ENCODE measurements around the gene CCIN.
A peak's percentile ranks its signal among the peaks of the same experiment; 100 is the strongest.
"Not testable (repeated sequence)": the region's sequence is repeated elsewhere in the genome, so short reads cannot be mapped to it uniquely, and the experiment has no call there.

The CCIN gene

GRCh38 chr9:36141288-36141687, 27.9 kb upstream of the CCIN start:
- DNase-seq (ENCODE audit: low spot score): peak; percentile 46

- no peak for DNase-seq (ENCODE audit: low spot score)
These were observed 27.4 kb upstream of the CCIN start for GRCh38 chr9:36141761-36142160.

DNA sequence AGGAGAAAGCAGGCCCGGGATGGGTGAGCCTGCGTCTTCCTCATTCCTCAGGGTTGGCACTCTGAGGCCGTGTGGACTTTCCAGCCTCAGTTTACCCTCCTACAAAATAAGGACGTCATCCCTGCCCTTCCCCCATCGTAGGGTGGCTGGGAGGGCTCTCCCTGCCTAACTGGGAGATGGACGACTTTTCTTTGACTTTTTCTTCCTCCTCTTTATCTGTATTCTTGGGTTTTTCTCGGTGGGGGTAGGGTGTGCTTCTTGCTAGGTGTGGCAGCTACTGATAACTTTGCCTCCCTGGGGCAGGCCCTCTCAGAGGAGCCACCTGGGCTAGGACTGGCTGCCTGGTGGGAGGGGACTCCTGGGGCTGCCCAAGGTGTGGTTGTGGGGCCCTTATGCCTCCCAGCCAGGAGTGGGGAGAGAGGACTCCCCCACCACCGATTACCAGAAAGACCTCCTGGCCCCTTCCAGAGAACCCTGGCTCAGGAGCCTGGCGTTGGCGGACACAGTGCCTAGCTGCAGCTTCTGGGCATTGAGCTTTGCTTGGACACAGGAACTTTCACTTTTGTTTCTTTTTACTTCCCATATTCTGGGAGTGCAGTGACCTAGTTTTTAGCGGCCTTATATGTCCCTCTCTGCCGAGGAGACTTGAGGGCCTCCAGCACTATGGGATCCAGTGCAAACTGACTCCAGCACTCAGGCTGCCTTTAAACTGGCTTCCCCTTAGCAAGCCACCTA, 26.5 kb upstream of the CCIN start:
- DNase-seq (ENCODE audit: low spot score): no peak

- no peak for DNase-seq (ENCODE audit: low spot score)
These were observed 25.9 kb upstream of the CCIN start for GRCh38 chr9:36143245-36143641.

- no peak for DNase-seq (ENCODE audit: low spot score)
These were observed 24.6 kb upstream of the CCIN start for GRCh38 chr9:36144309-36145232.

DNA sequence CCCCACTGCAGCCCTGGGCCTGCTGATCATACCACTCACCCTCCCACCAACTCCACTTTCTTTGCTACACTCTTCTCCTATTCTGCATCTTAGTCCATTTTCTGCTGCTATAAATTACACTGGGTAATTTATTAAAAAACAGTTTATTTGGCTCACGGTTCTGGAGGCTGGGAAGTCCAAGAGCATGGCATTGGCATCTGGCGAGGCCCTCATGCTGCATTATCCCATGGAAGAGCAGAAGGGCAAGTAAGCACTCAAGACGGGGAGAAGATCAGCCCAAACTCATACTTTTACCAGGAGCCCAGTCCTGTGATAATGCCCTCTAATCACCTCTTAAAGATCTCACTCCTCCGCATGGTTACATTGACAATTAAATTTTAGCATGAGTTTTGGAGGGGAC, 23.2 kb upstream of the CCIN start:
- no peak for DNase-seq (ENCODE audit: low spot score)

DNA sequence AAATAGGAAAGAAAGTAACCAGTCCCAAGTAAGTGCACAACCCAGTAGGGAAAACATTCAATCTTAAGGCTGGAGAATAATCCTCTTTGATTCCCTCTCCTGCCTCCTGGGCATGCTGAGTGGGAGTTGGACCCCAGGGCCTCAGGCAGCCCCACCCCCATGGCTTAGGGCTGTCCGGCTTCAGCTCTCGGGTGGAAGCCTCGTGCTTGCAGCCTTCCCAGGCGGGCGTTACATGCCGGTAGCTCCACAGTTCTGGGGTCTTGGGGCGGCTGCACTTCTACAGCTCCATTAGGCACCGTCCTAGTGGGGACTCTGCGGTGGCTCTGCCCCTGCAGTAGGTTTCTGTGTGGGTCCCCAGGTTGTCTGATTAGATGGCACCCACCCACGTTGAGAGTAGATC, 22.5 kb upstream of the CCIN start:
- no peak for DNase-seq (ENCODE audit: low spot score)

DNA sequence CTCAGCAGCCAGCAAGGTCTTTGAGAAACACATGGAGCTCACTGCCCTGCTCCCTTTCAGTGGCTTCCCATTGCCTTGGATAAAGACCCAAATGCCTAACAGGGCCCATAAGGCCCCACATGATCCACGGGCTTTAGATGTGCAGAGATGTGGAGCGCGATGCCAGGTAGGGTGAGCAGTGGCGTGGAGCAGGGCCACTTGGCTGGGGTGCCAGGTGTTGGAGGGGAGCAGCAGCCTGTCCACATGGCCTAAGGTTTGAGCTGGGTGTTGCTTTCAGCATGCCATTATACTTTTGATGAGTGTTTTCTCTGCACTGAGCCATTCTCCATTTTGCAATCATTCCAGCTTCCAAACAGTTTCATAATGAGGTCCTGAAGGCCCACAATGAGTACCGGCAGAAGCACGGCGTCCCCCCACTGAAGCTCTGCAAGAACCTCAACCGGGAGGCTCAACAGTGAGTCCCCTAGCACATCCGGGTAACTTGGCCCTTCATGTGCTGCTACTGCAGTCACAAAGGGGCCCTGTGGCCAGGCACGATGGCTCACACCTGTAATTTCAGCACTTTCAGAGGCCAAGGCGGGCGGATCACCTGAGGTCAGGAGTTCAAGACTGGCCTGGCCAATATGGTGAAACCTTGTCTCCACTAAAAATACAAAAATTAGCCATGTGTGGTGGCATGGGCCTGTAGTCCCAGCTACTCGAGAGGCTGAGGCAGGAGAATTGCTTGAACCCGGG, 21.6 kb upstream of the CCIN start:
- DNase-seq (ENCODE audit: low spot score): no peak

GRCh38 chr9:36148311-36149051, 20.7 kb upstream of the CCIN start:
- DNase-seq (ENCODE audit: low spot score): peak; percentile 98

DNA sequence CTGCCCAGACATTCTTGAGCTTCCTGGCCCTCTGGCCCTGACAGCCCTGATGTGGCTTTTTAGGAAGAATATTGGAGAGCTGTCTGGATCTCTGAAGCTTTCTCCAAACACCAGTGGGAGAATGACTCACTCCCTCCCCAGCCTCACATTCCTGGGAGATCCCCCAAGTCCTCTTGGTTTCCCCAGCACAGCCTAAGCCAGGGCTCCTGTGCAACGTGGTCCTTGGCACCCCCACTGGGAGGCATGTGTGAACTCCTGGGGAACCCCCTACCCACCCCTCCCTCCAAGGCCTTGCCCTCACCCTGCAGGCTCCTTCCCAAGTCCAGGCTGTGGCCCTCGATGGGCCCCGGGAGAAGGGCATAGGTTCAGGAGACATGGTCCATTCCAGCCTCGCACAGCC, 20.0 kb upstream of the CCIN start:
- DNase-seq (ENCODE audit: low spot score): peak; percentile 73

- DNase-seq (ENCODE audit: low spot score): no peak
These were observed 18.4 kb upstream of the CCIN start for GRCh38 chr9:36150574-36151315.

DNA sequence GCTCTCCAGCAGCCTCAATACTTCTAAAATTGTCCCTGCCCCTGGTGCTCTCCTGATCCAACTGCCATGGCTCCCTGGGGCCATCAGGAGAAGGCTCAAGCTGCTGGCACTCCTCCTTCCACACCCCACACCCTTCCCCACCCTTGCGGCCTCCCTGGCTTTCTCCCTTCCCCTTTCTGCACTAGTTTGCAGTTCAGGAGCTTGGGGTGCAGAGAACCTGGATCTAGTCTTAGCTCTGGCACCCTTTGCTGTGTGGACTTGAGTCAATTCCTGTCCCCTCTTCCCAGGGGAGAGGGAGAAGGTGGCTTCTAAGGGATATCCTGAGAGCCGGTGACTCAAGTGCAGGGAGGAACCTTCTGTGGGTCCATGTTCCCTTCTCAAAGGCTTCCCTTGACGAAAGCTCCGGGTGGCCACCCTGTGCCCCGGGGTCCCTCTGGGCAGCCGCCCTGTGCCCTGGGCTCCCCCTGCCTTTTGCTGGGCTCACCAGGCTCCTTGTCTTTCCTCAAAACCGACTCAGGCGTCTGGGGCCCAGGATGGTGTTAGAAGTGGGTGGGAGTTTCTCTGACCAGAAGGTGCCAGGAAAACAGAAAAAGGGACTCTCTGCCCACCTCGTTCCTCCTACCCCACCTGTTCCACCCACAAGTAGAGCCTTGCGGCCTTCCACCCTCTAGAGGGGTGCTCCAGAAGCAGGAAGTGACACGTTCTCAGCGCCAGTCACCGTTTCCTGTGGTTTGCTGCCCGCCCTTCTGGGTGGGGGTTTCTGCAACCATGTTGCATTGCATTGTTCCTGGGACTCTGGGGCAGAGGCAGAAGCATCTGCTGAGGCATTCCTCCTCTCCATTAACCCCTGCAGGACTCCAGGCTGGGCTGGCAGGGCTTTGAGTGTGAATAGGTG, 17.6 kb upstream of the CCIN start:
- DNase-seq (ENCODE audit: low spot score): peak; percentile 6

- DNase-seq (ENCODE audit: low spot score): no peak
These were observed 16.3 kb upstream of the CCIN start for GRCh38 chr9:36152741-36153438.

DNA sequence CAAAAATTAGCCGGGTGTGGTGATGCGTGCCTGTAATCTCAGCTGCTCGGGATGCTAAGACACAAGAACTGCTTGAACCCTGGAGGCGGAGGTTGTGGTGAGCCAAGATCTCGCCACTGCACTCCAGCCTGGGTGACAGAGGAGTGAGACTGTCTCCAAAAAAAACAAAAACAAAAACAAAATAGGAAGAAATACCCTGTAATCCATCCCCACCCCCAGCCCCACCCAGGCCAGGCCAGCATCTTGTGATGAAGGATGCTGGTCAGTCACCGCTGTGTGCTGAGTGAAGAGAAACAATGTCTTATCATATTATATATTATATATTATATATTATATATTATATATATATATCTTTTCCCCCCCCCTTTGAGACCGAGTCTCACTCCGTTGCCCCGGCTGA, 15.4 kb upstream of the CCIN start:
- DNase-seq (ENCODE audit: low spot score): no peak

- peak; percentile 81 for DNase-seq (ENCODE audit: low spot score)
These were observed 14.7 kb upstream of the CCIN start for GRCh38 chr9:36154331-36154952.

- DNase-seq (ENCODE audit: low spot score): no peak
These were observed 13.1 kb upstream of the CCIN start for GRCh38 chr9:36156116-36156515.

GRCh38 chr9:36158122-36158521, 11.1 kb upstream of the CCIN start:
- no peak for DNase-seq (ENCODE audit: low spot score)

DNA sequence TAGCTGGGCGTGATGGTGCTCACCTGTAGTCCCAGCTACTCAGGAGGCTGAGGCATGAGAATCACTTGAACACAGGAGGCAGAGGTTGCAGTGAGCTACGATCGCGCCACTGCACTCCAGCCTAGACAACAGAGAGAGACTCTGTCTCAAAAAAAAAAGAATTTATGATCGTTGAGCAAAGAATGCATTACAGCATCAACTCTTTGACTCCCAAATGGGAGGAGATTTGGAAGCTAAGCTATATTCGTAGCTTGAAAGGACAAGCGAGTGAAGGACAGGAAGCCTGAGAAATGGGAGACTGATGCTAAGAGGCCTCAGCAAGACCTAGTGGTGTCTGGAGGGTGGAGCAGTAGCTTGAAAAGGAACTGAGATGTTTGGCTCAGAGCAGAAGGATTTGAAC, 10.3 kb upstream of the CCIN start:
- DNase-seq (ENCODE audit: low spot score): no peak

GRCh38 chr9:36159509-36159908, 9.7 kb upstream of the CCIN start:
- DNase-seq (ENCODE audit: low spot score): not testable (repeated sequence)

Measured in kidney tubule cell (primary cell).